NK-92 (cell line): Measurements from ENCODE around the gene ZCCHC14.
"Not testable (repeated sequence)": the region's sequence is repeated elsewhere in the genome, so short reads cannot be mapped to it uniquely, and the experiment has no call there.

ENCODE experiments used
- DNase-seq: peaks from one replicate; lab custom pipeline; 2025; ENCODE audit not compliant: unreplicated experiment; lab: John Stamatoyannopoulos, UW

ZCCHC14 gene

DNA sequence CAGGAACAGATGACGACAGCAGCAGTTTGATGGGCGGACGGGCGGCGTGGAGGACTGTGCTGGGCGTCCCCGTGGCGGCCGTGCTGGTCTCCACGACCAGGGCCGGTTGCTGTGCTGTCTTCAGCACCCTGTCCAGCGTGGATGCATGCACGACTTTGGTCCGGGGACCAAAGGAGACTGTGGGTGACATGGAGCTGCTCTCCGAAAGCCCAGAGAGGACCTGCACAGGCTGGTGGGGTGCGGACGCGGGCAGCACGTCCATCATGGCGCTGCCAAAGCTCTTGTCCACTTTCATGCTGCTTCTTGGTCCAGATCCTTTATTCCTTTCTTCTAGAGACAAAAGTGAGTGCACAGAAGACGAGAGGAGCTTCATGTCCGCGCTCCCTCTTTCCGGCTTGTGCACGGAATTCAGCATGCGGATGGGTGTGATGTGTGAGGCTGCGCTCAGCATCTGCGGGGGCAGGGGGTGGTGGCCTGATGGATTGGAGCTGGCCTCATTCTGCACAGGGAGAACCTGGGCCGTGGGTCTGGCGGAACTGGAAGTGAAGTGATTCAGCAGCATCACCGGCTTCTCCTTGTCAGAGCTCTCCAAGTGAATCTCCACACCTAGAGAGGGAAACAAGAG, 80.3 kb downstream of the ZCCHC14 start:
- no peak for DNase-seq

DNA sequence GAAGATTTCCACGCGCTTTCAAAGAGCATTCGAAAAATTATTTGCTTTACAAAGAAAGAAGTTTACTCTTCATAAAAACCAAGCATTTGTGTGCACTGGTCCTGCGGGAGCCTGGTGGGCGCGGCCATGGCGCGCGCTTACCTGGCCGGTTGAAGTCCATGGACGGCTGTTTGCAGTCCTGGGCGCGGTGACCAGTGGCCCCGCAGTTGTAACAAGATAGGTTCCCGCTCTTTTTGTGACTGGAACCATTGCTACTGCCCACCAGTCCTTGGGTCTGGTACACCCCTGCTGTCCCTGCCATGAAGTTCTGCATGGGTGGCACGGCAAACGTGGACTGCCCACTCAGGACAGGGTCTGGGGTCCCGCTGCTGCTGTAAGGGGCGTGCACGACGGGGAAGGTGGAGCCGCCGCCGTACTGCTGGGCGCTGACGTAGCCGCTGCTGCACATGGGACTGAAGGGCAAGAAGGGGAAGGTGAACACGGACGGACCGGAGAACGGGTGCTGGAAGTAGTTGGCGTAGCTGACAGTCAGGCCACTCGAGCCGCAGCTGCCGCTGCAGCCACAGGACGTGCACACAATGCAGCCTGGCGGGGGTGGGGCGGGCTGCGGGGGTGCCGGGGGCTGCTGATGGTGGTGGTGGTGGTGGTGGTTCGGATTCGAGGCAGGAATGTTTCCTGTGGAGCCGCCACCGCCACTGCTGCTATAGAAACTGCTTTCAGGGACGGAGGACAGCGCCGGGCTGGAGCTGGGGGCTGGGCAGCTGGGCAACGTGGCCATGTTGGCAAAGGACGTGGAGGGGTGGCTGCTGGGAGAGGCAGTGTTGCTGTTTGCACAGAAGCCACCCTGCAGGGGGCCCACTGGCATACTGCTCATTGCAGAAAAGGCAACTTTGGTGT, 81.2 kb downstream of the ZCCHC14 start:
- no peak for DNase-seq

DNA sequence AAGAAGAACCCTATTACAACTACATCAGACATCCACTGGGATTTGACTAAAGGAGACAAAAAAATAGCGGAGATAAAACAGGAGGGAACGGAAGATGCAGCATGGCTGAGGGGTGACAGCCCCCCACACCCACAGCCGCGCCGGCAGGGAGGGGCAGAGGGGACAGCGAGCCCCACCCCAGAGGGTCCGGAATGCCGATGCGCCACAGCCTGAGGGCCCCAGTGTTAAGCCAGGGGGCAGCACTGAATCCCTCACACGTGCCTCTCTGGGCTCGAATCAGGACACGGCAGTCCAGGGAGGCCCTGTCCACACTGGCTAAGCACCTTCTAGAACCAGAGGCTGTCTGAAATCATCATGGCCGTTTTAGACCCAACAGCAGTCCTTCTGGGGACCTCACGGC, 81.9 kb downstream of the ZCCHC14 start:
- DNase-seq = no peak

DNA sequence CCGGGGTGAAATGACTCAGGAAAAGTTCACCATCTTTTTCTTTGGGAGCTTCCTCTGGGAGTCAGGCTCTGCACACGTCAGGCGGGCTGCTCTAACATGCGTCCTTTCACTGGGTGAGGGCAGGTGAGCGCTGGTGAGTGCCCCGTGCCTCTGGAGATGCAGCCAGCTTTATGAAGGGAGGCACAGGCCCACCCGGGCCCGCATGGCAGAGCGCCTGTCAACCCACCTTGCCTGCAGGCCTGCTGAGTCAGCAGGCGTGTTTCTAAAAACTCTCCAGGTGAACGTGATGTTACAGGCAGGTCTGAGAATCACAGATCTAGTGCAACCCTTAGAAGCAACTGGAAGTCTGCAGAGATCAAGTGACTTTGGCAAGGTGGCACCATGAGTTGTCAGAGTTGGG, 82.3 kb downstream of the ZCCHC14 start:
- no peak for DNase-seq

DNA sequence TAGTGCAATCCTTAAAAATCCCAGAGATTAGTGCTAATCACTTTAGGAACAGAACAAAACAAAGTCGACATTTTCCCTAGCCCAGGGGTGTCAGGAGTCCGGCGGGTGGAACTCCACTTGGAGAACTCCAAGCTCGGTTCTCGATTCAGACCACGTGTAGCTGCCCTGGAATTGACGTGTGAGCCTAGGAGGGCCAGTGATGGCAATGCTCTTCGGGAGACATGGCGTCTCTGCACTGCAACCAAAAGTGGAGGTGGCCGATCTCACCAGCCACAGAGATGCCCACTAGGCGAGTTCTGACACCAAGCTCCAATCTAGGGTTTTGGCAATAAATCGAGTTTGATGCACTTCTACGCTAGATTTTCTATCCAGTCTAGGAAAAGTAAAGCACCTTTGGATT, 83.0 kb downstream of the ZCCHC14 start:
- no peak for DNase-seq

DNA sequence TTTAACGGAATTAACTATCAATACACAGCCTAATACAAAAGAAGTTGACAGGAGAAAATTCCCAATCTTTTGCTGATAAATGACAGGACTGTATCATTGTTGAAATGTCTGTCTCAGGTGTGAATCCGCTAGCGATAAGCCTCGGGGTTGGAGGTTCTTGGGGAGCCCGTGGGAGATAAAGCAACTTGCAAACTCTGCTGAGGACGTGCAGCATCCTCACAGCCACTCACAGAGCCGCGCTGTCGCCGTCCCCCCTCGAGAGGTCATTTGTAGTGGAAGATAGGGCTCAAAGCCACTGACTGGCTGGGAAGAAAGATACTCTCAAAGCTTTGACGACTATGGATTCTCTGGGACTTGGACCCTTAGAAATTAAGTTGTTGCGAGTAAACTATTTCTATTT, 83.7 kb downstream of the ZCCHC14 start:
- DNase-seq = no peak

DNA sequence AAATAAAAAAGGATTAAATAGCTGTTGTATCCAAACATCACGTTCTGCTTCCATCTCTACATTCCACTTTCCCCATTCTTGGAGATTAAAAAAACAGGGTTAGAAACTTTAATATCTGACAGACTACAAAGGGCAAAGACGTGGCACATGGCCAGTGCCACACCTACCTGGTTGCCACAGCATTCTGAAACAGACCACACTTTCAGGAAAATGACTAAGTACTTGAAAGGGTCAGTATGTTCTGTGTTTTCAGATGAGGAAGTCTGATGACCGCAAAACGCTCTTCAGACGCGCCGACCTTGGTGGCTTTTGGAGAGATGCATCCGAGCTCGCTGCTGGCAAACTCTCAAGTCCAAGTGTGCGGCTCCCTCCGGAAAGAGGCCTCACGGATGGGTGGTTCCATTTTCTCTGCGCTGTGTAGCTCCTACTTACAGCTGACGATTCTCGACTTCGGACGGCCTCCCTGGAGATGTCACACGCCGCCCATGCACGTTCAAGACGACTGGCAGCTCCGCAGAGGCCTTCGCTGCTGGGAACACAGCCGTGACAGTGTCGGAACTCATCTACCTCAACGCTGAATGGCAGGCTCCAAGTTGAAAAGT, 85.2 kb downstream of the ZCCHC14 start:
- DNase-seq = no peak

DNA sequence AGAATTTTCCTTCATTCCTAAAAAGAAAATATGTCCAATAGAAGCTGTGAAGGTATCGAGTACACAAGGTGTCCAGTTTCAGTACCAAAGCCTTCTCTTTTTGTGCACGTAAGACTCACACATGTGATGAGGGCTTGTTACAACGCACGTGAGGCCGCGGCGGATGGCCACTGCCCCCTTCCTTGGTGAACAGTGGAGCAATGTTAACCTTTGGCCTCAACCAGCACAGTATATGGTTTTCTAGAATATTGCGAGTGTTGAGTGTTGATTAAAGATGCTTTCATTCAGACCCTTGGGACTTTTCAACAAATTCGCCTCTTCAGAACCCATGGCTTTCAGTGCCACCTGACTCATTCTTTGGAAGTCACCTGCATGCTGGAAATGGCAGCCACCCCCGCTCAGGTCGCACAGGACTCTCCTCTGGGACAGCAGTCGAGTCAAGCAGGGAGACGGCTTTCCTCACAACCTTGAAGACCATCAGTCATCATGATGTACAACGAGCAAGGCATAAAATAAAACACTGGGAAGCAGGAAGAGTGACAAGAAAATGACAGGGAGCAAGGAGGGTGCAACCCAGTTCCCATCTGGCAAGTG, 86.2 kb downstream of the ZCCHC14 start:
- DNase-seq = no peak

DNA sequence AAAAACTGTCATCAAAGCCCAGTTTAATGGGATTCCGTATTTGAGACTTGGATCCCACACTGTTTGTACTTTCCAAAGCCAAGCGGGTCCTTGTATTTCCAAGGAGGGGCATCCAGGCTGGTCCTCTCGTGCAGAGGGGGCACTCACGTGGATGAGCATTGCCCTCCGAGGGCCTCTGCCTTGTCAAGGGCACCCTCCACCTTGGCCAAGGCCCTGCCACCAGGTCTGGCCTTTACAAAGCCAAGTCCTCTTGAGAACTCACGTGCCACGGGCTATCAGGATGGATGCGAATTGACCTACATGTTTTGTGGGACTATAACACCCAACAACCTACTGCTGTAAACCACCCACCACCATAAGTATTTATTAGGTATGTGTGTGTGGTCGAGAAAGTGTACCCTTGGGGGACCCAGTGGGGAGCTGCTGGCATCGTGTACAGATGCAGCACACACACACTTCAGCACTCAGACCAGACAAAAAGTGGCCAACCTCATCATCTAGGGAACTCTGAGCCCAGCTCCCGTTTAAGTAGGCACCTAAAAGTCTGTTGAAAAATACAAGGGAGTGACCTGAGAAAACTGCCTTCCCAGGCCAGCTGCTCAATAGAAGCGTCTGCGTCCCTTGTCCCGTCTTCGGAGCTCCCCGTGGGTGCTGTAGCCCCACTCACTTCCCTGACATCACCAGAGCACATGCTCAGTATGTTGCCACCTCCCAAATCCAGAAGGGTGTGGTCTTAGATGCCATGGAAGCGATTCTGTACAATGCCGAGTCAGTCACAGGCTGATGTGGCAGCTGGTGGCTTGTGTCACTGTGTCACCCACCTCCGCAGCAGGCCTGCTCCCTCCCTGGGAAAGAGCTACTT, 87.8 kb downstream of the ZCCHC14 start:
- no peak for DNase-seq

DNA sequence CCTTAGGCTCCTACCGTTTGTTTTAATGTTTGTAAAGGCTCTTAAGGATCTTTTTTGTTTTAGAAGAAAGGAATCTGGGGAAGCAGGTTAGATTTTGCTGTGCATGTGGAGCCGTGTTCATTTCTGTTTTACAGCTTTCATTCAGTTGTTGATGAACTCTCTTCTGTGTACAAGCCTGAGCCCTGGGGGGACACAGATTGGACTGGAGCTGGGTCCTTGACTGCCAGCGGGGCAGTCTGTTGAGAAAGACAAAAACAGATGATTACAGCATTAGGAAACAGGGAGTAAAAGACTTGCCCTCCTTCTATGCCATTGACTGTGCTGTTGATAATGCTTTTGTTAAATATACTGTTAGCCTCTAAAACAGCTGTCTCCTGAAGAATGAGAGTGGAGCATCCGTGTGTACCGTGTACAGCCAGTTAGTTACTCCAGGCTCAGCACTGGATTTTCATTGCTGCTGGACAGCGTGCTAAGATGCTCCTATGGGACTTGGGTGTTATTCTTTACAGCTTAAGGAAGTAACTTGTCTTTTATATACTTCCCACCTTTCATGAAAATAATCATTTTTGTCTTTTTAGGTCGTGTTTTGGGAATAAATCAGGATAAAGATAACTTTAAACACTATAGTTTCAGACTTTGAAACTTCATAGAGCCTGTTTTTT, 97.5 kb downstream of the ZCCHC14 start:
- DNase-seq = no peak

DNA sequence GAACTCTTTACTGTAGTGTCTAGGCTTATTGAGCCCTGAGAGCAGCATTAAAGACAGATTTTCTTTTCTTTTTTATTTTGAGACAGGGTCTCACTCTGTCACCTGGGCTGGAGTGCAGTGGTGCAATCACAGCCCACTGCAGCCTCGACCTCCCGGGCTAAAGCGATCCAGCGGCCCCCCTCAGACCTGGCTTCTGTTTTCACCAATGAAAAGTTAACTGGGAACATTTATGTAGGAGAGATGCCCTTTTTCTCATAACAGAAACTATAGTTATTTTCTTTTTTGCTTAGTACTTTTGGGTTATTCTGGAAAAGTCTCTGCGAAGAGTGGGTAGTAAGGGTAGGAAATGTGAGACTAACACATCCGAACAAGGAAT, 99.2 kb downstream of the ZCCHC14 start:
- no peak for DNase-seq

DNA sequence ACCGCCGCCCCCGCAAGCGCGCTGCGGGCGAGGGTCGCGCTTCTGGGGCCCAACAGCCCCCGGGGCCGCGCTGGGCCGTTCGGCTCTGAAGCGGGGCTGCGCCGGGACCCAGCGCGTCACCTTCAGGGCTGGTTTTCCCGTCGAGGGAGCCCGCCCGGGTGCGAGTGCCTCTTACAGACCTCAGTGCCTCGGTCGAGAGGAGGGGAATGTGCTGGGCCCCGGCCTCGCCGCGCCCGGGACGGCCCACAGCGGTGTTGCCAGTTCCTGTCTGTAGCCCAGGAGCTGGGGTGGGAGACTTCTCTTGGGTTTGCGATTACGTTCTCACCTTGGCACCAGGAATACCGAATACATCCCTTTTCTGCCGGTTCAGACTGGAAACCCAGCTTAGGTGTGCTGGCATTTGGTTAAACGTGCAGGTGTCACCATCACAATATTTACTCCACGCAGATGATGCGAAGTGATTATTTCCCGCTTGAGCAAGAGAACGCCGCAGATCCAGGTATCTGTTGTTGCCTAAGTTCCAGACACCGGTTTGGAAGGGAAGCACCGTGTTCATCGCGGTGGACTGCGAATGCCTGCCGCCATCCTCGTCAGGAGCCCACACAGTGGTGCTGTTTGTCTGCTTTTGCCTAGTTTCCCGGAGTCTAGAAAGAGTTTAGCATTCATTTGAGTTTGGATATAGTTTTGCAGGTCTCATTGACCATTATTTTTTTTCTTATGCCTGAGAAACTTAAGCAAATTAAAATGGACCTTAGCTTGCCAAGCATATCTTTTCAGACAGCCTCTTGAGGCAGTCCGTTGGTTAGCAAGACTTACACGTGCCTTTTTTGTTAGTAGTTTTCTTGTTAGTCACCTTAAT, 99.8 kb downstream of the ZCCHC14 start:
- no peak for DNase-seq

DNA sequence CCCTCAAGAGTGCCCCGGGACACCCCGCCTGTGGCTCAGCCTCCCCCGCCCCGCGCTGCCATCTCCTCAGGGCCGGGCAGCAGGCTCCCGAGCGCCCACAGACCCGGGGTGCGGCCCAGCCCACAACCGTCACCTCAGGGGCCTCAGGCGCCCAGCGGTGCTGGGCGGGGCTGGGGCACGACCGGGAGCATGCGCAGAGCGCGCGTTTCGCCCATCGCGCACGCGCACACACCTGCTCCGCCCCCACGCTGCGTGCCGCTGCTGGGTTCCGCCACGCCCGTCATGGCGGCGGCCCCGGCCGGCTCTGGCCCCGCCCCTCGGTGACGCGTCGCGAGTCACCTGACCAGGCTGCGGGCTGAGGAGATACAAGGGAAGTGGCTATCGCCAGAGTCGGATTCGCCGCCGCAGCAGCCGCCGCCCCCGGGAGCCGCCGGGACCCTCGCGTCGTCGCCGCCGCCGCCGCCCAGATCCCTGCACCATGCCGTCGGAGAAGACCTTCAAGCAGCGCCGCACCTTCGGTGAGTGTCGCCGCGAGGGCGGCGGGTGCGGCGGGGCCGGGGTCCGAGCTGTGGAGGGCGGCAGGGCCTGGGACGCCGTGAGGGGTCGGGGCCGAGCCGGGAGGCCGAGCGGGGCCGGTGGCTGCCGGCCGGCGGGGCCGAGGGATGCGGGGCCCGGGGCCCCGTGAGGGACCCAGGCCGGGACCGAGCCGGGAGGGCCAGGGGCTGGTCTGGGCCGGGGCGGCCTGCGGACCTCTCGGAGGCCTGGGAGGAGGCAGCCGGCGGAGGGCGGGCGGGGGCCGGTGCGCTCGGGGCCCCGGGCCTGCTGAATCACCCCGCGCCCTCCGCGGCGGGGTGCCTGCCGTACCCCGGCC, 100.6 kb downstream of the ZCCHC14 start, which contains the start of gene MAP1LC3B:
Gene MAP1LC3B, plus strand, starts transcription at position 387 of the 871 bp plus-strand sequence. Its CDS starts 92 bp downstream, at position 479.
- DNase-seq = peak; percentile 65

DNA sequence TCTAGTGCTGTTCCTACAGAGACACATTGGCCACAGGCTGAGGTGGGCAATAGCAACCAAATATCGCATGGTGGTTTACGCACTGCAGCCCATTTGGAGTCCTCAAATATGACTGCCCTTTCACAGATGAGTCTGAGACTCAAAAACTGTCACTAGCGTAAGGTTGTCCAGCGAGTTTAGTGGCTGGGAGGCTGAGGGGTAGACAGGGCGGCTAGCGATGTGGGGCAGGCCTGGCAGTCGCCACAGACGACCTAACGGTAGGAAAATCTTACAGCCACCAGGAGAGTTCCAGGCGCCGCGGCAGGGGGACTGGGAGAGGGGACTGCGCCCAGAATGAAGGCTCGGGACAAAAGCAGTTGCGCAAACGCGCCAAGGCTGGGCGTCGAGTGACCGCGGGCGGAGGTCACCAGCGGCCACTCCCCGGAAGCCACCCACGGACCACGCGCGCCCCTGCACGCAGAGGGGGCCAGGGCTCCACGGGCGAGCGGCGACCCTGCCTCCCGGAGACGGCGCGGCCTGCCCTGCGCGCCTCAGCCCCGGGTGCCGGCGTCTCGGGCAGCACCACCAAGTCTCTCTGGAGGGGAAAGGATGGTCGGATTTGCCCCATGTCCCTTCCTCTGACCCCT, 101.4 kb downstream of the ZCCHC14 start:
- DNase-seq = no peak

DNA sequence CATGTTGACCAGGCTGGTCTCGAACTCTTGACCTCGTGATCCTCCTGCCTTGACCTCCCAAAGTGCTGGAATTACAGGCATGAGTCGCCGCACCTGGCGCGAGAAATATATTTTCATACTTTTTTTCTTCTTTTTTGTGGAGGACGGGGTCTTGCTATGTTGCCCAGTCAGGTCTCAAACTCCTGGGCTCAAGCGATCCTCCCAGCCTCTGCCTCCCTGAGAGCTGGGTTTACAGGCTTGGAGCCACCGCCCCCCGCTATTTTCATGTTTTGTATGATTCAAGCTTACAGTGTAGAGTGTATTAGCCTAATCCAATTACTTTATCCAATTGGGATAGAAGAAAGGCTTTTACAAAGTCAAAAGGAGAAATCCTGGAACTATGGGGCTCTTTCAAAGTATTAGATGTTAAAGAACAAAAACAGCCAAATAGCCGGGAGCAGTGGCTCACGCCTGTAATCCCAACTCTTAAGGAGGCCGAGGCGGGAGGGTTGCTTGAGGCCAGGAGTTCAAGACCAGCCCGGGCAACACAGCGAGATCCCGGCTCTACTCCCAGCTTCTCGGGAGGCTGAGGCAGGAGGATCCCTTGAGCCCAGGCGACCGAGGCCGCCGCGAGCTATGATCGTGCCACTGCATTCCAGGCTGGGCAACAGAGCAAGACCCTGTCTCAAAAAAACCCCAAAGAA, 102.0 kb downstream of the ZCCHC14 start:
- no peak for DNase-seq

DNA sequence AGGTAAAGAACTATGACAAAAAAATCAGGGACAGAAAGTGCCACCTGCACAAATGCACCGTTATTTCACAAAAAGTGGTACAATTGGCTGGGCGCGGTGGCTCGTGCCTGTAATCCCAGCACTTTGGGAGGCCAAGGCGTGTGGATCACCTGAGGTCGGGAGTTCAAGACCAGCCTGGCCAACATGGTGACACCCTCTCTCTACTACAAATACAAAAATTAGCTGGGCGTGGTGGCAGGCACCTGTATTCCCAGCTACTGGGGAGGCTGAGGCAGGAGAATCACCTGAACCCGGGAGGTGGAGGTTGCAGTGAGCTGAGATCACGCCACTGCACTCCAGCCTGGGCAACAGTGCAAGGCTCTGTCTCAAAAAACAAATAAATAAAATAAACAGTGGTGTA, 102.9 kb downstream of the ZCCHC14 start:
- not testable (repeated sequence) for DNase-seq

DNA sequence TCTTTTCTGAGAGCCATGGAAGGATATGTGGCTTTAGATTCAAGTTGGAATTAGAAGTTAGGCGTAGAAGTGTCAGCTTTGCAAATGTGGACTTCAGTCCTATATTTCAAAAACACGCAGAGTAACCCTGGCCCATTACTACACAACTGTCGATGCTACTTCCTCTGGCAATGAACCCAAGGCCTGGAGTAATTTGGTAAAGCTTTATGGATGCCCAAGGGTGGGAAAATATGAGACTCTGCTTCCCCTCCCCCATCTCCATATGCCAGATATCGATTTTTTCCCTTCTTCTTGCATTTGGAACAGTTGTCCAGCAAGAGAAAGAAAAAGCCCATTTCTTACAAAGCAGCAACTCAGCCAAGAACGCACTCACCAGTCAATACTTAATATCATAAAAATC, 103.6 kb downstream of the ZCCHC14 start:
- no peak for DNase-seq
